ENCODE results near the gene VAMP8.
"Not testable (repeated sequence)": the region's sequence is repeated elsewhere in the genome, so short reads cannot be mapped to it uniquely, and the experiment has no call there.

Gene VAMP8

GRCh38 chr2:85600951-85601770 is 23.8 kb downstream of the VAMP8 start:
- DNase-seq, result no peak

GRCh38 chr2:85601771-85602475 is 24.5 kb downstream of the VAMP8 start:
- DNase-seq, result peak; percentile 72

- peak; percentile 94 for DNase-seq
Measured at GRCh38 chr2:85602476-85603234, 25.3 kb downstream of the VAMP8 start, which contains the start of gene TMEM150A. TSS of gene TMEM150A (minus strand) at chr2:85602698. CDS start at chr2:85601948, 750 bp downstream.

GRCh38 chr2:85604133-85604444 is 26.7 kb downstream of the VAMP8 start:
- DNase-seq, result not testable (repeated sequence)

GRCh38 chr2:85604568-85605339 is 27.4 kb downstream of the VAMP8 start:
- DNase-seq, result no peak

- DNase-seq, result no peak
Measured at GRCh38 chr2:85605406-85606115, 28.2 kb downstream of the VAMP8 start.

GRCh38 chr2:85606116-85606455 is 28.7 kb downstream of the VAMP8 start:
- DNase-seq, result no peak

GRCh38 chr2:85607268-85608215 is 30.2 kb downstream of the VAMP8 start:
- no peak for DNase-seq

GRCh38 chr2:85611217-85611704 is 33.9 kb downstream of the VAMP8 start:
- DNase-seq, result no peak

GRCh38 chr2:85611705-85612587 is 34.6 kb downstream of the VAMP8 start, which contains the start of gene C2orf68:
TSS of gene C2orf68 (minus strand) at chr2:85612066. CDS start at chr2:85611984, 82 bp downstream.
- peak; percentile 95 for DNase-seq

GRCh38 chr2:85613717-85614515 is 36.5 kb downstream of the VAMP8 start:
- DNase-seq, result no peak

GRCh38 chr2:85614757-85615156 is 37.4 kb downstream of the VAMP8 start:
- DNase-seq, result not testable (repeated sequence)

- DNase-seq, result no peak
Measured at GRCh38 chr2:85615413-85615728, 38.0 kb downstream of the VAMP8 start.

- DNase-seq, result not testable (repeated sequence)
Measured at GRCh38 chr2:85617723-85618122, 40.3 kb downstream of the VAMP8 start.

GRCh38 chr2:85619617-85620016 is 42.2 kb downstream of the VAMP8 start:
- no peak for DNase-seq

GRCh38 chr2:85621338-85621737 is 44.0 kb downstream of the VAMP8 start:
- DNase-seq, result no peak

GRCh38 chr2:85623991-85624390 is 46.6 kb downstream of the VAMP8 start:
- DNase-seq, result no peak

GRCh38 chr2:85628658-85629057 is 51.3 kb downstream of the VAMP8 start:
- no peak for DNase-seq

- no peak for DNase-seq
Measured at GRCh38 chr2:85631316-85631715, 53.9 kb downstream of the VAMP8 start.

All from activated effector memory CD4-positive, alpha-beta T cell treated with anti-CD3 and anti-CD28 coated beads, Interleukin-2, amount 50 U/mL, for 16 hours (primary cell).